Measurements from ENCODE around the gene SRP54.

DNA sequence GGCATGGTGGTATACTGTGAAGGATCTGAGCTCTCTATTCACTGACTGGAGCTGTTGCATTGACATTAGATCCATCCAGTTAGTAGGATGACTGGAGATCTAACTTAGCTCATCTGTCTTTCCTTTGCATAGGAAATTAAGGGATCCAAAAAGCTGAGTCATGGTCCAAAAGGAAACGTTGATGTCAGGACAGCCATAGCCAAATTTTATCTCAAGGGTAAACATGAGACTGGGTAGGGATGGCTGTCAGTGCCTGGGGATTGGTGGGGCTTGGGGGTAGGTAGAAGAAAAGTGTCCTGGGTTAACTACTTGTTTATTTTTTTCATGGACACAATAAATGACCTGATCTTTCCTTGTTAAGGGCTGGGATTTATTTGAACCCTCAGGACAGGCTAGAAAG lies 67.9 kb downstream of the SRP54 start:
- TF ChIP-seq, protein P1, sequence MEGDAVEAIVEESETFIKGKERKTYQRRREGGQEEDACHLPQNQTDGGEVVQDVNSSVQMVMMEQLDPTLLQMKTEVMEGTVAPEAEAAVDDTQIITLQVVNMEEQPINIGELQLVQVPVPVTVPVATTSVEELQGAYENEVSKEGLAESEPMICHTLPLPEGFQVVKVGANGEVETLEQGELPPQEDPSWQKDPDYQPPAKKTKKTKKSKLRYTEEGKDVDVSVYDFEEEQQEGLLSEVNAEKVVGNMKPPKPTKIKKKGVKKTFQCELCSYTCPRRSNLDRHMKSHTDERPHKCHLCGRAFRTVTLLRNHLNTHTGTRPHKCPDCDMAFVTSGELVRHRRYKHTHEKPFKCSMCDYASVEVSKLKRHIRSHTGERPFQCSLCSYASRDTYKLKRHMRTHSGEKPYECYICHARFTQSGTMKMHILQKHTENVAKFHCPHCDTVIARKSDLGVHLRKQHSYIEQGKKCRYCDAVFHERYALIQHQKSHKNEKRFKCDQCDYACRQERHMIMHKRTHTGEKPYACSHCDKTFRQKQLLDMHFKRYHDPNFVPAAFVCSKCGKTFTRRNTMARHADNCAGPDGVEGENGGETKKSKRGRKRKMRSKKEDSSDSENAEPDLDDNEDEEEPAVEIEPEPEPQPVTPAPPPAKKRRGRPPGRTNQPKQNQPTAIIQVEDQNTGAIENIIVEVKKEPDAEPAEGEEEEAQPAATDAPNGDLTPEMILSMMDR (IDR thresholded peaks at IDR 0.05): no peak
- TF ChIP-seq POLR2A (IDR thresholded peaks at IDR 0.05) (no peak), POLR2AphosphoS5 (IDR thresholded peaks at IDR 0.05) (no peak)
